Measurements from ENCODE around the gene RIMKLA.

RIMKLA gene

GRCh38 chr1:42424201-42424600, 43.6 kb downstream of the RIMKLA start:
- in situ Hi-C loops (cut with MboI; ENCODE audit: low sequenced_read_pairs), result no loop called here

GRCh38 chr1:42427240-42427639, 46.6 kb downstream of the RIMKLA start:
- in situ Hi-C loops (cut with MboI; ENCODE audit: low sequenced_read_pairs), result no loop called here

- in situ Hi-C loops (cut with MboI; ENCODE audit: low sequenced_read_pairs), result no loop called here
Observed at GRCh38 chr1:42429603-42430002, 49.0 kb downstream of the RIMKLA start.

- in situ Hi-C loops (cut with MboI; ENCODE audit: low sequenced_read_pairs), result no loop called here
Observed at GRCh38 chr1:42430286-42431135, 49.9 kb downstream of the RIMKLA start.

- in situ Hi-C loops (cut with MboI; ENCODE audit: low sequenced_read_pairs), result no loop called here
Observed at GRCh38 chr1:42431514-42431913, 50.9 kb downstream of the RIMKLA start.

- in situ Hi-C loops (cut with MboI; ENCODE audit: low sequenced_read_pairs), result no loop called here
Observed at GRCh38 chr1:42432714-42433113, 52.1 kb downstream of the RIMKLA start.

GRCh38 chr1:42433369-42433768, 52.8 kb downstream of the RIMKLA start:
- in situ Hi-C loops (cut with MboI; ENCODE audit: low sequenced_read_pairs), result no loop called here

- in situ Hi-C loops (cut with MboI; ENCODE audit: low sequenced_read_pairs), result no loop called here
Observed at GRCh38 chr1:42434340-42434739, 53.7 kb downstream of the RIMKLA start.

- in situ Hi-C loops (cut with MboI; ENCODE audit: low sequenced_read_pairs), result no loop called here
Observed at GRCh38 chr1:42439940-42440339, 59.3 kb downstream of the RIMKLA start.

GRCh38 chr1:42442662-42443061, 62.1 kb downstream of the RIMKLA start:
- in situ Hi-C loops (cut with MboI; ENCODE audit: low sequenced_read_pairs), result no loop called here

GRCh38 chr1:42449256-42449655, 68.7 kb downstream of the RIMKLA start:
- in situ Hi-C loops (cut with MboI; ENCODE audit: low sequenced_read_pairs), result no loop called here

- in situ Hi-C loops (cut with MboI; ENCODE audit: low sequenced_read_pairs), result no loop called here
Observed at GRCh38 chr1:42450061-42450460, 69.5 kb downstream of the RIMKLA start.

GRCh38 chr1:42453386-42453785, 72.8 kb downstream of the RIMKLA start:
- in situ Hi-C loops (cut with MboI; ENCODE audit: low sequenced_read_pairs), result no loop called here

GRCh38 chr1:42454403-42454802, 73.8 kb downstream of the RIMKLA start:
- in situ Hi-C loops (cut with MboI; ENCODE audit: low sequenced_read_pairs), result no loop called here

- in situ Hi-C loops (cut with MboI; ENCODE audit: low sequenced_read_pairs), result no loop called here
Observed at GRCh38 chr1:42456010-42456753, 75.6 kb downstream of the RIMKLA start, which contains the start of the genes PPCS and ZMYND12. TSS of gene PPCS (plus strand) at chr1:42456543. CDS start at chr1:42456566, 23 bp downstream. TSS of gene ZMYND12 (minus strand) at chr1:42456022. CDS start at chr1:42455997, 25 bp downstream.

- in situ Hi-C loops (cut with MboI; ENCODE audit: low sequenced_read_pairs), result no loop called here
Observed at GRCh38 chr1:42456754-42457089, 76.1 kb downstream of the RIMKLA start.

GRCh38 chr1:42461196-42461595, 80.6 kb downstream of the RIMKLA start:
- in situ Hi-C loops (cut with MboI; ENCODE audit: low sequenced_read_pairs), result no loop called here

- in situ Hi-C loops (cut with MboI; ENCODE audit: low sequenced_read_pairs), result no loop called here
Observed at GRCh38 chr1:42462828-42463763, 82.5 kb downstream of the RIMKLA start, which contains the start of gene CCDC30. TSS of gene CCDC30 (plus strand) at chr1:42463286. CDS start at chr1:42480552, 17,266 bp downstream.

- in situ Hi-C loops (cut with MboI; ENCODE audit: low sequenced_read_pairs), result no loop called here
Observed at GRCh38 chr1:42463921-42464320, 83.3 kb downstream of the RIMKLA start.

- in situ Hi-C loops (cut with MboI; ENCODE audit: low sequenced_read_pairs), result no loop called here
Observed at GRCh38 chr1:42466030-42466429, 85.4 kb downstream of the RIMKLA start.

GRCh38 chr1:42469727-42470126, 89.1 kb downstream of the RIMKLA start:
- in situ Hi-C loops (cut with MboI; ENCODE audit: low sequenced_read_pairs), result no loop called here

Measured in HL-60/S4 treated with retinoic acid at 250 ng/mL for 4 days and 3 days (cell line).